GM18498 (cell line): ENCODE results near the gene ZBTB20.

Source experiments
- ATAC-seq: cut with Tn5 transposase; IDR thresholded peaks from one replicate; pipeline ENCODE4 v1.9.1; 2021; ENCODE audit warnings: mild to moderate bottlenecking, moderate library complexity; ENCODE audit not compliant: unreplicated experiment

The ZBTB20 gene

DNA sequence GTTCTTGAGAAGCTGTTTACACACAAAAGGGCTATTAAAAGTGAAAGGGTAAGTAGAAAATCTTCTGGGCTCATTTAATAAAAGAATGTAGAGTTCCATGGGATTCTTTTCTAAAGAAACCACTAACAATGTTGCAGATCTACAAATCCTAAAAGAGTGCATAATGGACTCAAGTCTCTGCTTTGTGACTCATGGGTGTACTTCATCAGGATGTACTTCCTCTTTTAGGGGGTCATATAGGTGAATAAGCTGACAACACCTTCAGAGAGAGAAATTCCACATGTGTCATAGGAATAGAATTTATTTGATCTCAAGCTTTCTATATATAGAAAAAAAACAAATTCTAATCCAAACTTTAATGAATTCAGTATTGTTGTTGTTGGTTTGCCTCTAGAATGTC is 497.8 kb downstream of the ZBTB20 start:
- no peak for ATAC-seq

DNA sequence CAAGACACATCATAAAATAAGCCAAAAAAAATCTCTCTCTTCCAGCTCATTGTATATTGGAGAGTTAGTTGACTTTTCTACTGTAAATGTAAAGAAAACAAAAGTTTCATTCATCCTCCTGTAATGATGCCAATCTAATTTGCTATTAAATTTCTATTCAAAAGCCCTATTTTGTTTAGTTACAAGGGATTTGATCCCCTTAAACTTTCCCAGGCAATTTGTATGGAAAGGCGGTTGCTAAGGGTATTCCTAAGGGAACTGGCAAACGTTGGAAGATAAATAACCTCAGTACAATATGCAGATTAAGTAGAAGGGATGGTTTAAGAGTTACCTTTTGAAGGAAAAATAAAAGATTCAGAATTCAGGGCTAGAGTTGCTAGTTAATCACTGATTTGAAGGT is 500.6 kb downstream of the ZBTB20 start:
- ATAC-seq = no peak

DNA sequence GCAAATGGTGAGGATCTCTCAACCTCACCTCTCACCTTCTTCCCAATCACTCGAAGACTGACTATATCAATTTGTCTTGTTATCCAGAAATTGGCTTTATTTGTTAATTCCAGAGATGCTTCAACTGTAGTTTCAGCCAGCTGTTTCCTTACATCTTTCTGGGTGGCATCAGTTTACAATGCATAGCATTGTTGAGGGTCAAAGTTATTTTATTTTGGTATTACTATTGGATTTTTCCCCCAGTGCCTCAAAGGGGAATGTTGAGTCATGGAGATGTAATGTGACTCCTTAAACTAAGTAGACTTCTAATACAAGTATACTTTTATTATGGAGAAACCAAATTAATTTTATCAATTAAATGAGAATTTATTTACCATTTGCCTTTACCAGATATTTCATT is 501.7 kb downstream of the ZBTB20 start:
- no peak for ATAC-seq

DNA sequence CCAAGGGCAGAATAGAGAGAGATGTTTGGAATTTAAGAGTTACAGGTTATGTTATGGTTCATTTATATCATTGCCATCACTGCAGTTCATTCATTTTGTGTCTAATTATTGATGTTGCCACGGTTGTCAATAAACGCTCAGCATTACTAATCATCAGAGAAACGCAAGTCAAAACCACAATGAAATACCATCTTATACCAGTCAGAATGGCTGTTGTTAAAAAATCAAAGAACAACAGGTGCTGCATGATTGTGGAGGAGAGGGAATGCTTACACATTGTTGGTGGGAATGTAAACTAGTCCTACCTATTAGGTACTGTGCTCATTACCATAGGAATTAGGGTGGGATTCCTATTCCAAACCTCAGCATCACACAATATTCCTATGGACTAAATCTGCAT is 502.7 kb downstream of the ZBTB20 start:
- no peak for ATAC-seq

DNA sequence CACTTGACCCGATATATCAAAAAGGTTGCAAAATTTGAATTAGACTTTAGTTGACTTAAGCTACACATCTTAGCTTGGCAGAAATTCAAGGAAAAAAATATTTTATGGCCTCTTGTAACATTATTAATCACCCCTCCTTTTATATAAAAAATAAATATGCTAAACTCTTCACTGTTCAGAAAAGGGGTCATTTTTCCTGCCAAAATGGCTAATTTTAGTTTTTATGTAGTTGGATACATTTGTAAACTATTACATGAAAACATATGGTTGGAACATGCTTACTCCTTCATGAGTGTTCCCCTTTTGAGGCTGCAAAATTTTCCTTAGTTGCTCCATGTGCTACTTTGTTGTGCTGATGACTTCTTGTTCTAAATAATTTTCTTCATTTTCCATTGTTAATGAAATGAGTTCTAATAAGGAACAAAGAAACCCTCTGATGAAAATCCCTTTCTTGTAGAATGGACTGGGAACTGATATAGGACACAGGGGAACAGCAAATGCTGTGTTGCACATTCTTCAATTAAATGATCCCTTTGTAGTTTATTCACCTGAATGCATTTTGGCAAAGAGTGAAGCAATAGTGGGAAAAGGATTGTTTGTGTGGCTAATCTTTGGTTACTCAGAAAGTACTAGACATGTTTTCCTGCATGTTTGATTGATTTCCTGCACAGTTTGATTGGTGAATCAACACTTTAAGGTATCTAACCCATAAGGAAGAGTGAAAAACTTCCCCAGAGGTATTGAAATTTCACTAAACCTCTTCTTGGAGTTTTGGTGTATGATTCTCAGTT is 503.9 kb downstream of the ZBTB20 start:
- ATAC-seq = no peak

DNA sequence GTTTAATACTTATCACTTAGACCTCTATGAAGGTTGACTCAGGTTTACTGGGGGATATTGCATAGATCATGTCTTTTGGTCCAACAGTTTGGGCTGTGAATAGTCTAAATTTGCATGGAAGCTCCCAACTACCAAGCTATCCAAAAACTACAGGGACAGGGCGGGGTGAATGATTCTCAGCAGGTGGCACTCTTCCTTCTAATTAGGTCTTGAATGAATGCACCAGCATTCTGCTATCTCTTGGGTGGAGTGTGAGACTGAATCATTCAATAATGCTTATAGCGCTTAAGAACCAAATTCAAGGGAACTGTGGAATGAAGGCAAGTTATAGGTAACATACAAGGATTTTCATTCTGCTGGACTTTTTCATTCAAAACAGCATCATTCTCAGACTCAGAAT is 507.0 kb downstream of the ZBTB20 start:
- no peak for ATAC-seq

DNA sequence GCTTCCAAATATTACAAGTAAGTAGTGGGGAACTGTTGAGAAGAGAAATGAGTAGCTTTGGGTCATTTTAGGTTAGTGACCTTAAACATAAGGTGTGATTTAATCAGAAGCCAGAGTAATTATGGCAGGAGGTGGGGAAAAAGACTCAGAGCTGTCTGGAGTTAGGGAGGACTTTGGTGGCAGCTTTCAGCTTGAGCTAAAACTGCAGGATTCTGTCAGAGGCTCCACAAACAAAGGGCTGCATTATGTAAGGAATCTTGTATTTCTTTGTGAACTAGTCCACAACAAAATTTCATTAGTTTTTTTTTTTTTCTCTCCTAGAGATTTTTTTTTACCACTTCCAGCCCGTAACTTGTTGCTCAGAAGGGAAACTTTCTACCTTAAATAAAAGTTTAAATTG is 507.9 kb downstream of the ZBTB20 start:
- no peak for ATAC-seq

DNA sequence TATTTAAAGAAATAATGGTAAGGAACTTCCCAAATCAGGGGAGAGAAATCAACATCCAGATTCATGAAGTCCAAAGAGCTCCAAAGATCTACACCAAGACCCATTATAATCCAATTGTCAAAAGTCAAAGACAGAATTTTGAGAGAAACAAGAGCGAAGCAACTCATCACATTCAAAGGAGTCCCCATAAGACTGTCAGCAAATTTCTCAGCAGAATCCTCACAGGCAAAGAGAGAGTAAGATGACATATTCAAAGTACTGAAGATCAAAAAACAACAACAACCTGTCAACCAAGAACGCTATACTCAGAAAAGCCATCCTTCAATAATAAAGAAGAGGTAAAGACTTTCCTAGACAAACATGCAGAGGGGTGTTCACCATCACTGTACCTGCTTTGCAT is 511.2 kb downstream of the ZBTB20 start:
- ATAC-seq = no peak

DNA sequence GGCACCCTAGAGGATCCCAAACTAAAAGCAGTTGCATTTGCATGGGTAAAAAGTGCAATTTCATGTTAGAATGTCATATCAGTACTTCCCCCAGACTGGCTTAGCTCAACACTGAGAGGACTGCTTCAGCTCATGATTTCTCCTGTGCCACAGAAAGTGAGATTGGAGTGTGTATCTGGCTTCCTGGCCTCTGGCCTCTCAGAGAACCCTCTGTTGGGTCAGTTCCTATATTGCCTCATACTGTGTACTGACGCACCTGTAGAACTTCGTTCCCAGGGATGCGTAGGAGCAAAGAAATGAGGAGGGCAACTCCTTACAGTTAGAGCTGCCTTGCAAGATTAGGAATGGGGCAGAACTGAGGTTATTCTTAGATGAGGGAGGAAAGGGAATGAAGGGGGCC is 512.5 kb downstream of the ZBTB20 start:
- ATAC-seq = no peak

DNA sequence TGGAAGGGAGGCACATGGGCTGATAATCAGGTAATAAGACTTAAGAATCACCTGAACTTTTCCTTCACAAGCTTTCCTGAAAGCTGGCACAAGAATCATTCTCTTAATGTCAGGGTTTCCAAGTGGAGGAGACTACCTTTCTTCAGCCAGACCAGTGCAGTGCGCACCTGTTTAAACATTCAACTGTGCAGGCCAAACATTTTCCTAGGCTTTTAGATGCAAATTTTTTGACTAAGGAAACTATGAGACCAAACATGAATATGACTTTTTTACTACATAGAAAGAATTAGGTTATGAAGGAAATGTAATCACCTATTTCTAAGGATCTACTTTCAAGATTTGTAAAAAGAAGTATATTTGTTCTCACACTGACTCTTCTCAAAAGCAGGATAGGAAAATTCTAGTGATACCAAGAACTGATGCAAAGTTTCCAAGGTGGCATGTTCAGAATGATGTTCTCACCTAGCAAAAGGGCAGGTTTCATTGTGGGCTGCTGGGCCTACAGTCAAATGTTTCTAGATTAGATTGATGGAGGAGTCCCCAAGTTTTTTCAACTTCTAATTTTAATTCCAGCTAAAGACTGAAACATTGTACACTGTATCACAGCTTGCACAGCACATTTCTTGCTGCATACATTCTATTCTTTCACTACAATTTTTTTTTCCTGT is 514.2 kb downstream of the ZBTB20 start:
- no peak for ATAC-seq

DNA sequence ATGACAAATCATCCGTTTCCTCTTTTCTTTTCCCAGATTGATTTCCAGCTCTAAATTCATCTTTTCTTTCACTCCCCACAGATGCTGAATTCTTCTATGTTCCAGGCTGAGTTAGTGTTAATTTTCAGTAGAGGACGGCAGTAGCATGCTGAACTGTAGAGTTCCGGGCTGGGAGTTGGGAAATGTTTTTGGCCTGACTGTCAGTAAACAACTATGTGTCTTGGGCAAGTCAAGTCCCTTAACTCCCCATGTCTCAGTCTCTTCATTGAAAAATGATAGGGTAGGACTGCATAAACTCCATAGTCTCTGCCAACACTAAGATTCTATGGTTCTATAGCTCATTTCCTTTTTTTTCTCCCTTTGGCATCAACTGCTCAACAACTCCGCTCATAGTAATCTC is 519.3 kb downstream of the ZBTB20 start:
- no peak for ATAC-seq

DNA sequence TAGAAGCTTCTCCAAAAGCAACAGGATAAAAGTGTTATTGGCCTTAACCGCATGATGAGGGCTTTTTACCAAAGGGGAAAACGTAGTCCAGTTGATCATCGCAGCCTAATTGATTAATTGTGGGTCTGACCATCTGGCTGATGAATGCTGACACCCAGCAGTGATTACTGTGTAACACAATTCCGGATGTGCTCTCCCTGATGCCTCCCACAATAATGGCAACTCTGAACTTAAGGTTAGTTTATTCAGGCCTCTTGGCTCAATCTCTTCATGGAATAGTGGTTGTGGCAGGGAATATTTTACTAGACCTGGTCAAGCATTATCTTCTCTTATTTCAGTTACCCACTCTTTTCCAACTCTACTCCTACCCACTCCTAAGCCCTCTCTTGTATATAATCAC is 520.3 kb downstream of the ZBTB20 start:
- ATAC-seq = no peak

DNA sequence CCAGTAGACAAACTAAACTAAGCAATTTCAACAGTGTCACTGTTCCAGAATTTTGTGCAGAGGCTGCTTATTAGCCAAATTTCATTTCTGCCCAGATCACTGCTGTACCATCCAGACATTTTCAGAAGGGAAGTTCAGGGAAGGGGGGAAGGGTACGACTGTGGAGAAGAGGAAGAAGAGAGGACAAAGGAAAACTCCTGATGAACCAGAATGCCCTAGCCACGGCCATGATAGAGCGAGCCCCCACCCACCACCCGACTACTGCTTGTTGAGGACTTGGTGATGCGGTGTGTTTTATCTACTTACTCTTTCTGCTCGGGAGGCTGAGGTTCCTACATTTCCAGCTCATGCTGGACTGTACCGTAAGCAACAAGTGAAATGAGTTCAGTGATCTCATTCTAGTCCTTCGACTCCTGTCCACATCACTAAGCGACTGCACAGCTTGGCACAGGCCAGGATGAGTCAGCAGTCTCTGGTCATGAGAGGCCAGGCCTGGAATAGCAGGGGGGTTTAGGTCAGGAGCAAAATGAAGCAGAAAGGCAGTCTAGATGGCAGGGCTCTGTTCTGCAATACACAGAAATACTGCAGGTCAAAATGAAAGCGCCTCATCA is 522.4 kb downstream of the ZBTB20 start:
- ATAC-seq = no peak

DNA sequence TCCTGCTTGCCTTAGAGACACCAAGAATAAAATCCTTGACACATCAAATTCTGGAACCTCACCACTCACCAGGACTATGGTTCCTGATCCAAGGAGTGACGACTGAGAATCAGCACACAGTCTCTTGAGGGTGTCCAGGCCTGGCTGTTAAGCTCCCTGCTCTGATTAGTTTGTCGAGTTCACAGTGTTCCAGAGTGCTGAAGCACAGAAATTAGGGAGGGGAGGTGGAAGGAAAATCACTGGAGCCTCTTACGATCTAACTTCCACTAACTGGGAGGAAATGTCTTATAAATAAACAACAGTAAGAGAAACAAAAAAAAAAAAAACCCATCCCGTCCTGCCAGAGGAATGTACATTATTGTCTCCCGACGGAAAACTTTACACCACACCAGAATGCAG is 523.0 kb downstream of the ZBTB20 start:
- no peak for ATAC-seq

DNA sequence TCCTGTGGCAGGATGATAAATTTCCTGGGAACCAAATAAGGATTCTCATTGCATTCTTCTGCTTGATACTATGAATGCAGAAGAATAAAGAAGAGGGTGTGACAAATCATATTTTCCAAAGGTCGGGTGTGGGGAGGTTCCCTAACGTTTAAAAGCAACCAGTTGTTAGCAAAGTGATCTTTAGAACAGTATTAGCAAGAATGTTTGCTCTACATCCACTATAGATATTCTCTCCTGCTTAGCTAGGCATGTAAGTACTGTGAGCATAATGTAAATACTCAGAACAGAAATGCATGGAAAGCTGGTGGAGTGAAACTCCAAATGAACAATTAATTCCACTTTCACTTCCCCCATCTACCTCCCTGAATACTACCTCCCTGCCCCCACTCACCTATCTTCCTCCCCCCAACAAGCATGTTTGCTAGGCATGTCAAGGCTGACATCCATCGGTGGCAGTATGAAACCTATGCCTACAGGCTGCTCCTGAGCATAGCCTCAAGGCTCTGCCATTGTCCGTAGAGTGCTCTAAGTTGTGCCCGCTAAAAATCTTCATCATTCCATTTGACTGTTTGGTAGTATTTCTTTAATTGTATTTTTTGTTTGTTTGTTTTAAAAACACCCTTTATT is 523.6 kb downstream of the ZBTB20 start:
- ATAC-seq = no peak

DNA sequence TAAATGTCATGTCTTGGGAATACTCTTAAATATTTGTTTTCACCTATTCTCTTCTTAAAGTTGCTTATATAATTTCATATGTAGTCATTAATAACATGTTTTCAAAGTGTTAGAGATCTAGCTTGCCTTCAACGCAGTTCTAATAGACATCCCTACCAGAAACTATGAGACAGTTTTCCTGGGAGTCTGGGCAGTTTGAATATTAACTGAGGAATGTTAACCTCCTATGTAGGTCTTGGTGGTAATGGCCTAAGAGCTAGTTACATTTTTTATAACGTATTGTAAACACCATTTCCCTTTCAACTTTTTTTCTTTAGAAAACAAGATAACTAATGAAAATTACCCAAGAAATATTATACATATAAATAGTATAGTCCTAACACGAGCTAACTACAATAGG is 525.1 kb downstream of the ZBTB20 start:
- no peak for ATAC-seq

DNA sequence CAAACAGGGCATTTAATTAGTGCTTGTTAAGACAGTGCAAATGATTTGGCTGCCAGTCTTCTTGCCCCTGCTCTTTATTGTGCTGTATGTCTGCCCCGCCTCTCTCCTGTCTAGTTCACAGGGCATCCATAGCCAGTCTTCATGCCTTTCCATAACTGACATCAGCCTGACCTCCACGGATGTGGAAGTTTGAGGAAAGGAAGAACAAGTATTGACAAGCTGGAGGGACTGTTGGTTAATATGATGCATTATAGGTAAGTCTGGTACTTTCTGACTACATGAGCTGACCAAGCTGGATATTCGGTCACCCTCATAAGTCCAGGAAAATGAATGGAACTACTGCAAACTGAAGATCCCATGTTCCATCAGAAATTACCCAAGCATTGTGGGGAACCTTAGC is 527.3 kb downstream of the ZBTB20 start:
- ATAC-seq = no peak

DNA sequence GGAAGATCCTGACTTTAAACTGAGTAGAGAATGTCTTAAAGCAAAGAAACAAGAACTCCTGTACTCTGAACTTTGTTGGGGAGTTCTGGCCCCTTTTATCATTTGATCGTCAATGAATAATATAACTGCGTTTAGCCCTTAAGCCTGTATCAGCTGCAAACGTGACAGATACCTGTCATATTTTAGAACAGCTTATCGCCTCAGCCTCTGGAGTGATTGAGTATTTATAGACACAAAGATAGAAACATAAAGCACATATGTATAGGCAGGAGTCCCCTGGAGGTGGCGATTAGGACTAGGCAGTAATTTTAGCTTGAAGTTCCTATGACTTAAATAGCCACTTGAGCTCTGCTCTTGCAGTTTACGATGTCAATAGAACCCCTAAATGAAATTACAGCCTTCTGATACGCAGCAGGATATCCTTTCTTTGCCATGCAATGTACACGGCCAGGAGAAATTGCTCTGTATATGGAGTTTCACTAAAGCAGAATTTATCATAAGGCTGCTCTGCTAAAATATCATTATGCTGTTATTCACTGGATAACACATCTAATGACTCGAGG is 531.5 kb downstream of the ZBTB20 start:
- no peak for ATAC-seq

DNA sequence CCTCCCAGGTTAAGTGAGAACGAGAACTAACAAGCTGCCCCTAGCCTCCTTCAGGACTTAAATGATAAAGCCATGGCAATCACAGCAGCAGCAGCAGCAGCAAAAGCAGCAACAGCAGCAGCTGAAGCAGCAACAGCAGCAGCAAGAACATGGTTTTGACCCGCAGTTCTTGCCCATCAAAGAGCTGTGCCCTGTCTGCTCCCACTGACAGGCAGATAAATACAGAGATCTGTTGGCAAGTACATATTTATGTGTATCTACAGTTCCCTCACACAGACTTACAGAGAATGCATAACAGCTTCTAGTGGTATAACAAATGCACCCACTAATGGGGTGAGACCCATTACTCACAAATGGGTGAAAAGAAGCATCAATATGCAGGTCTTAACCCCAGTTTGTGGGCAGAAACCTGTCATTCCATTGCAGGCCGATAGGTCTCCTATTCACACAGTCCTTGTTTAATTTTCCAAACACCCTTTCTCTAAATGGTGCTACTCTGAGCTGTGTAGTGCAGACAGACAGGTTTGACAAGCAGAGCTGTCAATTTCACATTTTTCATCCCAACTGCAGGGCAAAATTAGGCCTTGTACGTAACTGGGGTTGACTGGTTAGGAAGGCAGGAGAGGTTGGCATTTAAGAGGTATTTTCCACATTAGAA is 537.0 kb downstream of the ZBTB20 start:
- no peak for ATAC-seq

DNA sequence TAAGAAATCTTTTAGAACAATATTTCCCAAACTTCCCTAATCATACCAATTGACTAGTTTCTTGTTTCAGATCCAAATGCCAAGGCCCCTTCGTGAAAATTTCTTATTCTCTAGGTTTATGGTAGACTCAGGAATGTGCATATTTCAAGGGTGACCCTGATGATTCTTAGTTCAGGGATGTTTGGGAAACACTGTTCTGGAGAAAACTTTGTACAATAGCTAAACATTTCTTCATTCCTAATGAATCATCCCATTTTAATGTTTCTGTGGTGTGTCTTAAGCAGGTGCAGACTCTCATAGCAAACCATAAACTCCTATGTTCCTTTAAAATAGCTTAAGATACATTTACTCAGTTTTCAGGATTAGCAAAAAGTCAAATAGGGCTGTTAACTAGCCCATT is 538.8 kb downstream of the ZBTB20 start:
- ATAC-seq = no peak

DNA sequence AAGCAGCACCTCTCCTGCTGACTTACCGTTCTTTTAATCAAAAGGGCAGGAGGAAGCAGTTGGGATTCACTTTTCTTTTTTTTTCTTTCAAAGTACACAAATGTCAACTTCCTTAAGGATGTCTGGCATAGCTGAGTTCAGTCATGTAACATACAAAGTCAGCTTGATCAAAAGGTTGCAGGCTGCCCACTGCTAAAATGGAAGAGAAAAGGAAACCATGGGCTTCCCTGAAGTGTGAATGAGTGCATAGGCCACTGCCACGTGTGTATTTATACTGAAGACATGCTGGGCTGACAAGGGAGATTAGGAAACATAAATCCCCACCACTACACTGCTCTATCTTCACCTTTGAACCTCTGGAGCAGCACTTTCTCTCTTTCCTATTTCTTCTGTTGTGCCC is 540.8 kb downstream of the ZBTB20 start:
- no peak for ATAC-seq
